MM.1S (cell line): ENCODE data around the gene FGF14.

ENCODE experiments used
- DNase-seq: peaks from one replicate; pipeline ENCODE4 v3.0.0-alpha.2; 2015
- H2AFZ ChIP-seq: fragments of 300-600 bp; sonication (generic); 2 replicates; pipeline ENCODE4 v1.6.0; 2016; ENCODE audit warnings: antibody characterized with exemption, low read length
- H3F3A ChIP-seq: fragments of 300-600 bp; sonication (generic); 2 replicates; pipeline ENCODE4 v1.6.1; 2016; ENCODE audit warnings: mild to moderate bottlenecking, antibody characterized with exemption, low read length, moderate library complexity, mixed read lengths; ENCODE audit not compliant: insufficient read depth
- H3K27ac ChIP-seq: fragments of 300-600 bp; sonication (generic); 2 replicates; pipeline ENCODE4 v1.5.1; 2016; ENCODE audit warnings: mild to moderate bottlenecking, low read length
- H3K27me3 ChIP-seq: fragments of 300-600 bp; sonication (generic); replicated peaks from 2 replicates; pipeline ENCODE4 v1.6.0; 2016; ENCODE audit warnings: low read length; ENCODE audit not compliant: insufficient read depth
- H3K36me3 ChIP-seq: fragments of 300-600 bp; sonication (generic); replicated peaks from 2 replicates; pipeline ENCODE4 v1.6.1; 2016; ENCODE audit warnings: mild to moderate bottlenecking, low read length, mixed read lengths; ENCODE audit not compliant: insufficient read depth
- H3K4me1 ChIP-seq: fragments of 300-600 bp; sonication (generic); 2 replicates; pipeline ENCODE4 v1.6.1; 2016; ENCODE audit warnings: low read length, mixed read lengths
- H3K4me2 ChIP-seq: fragments of 300-600 bp; sonication (generic); 2 replicates; pipeline ENCODE4 v1.6.0; 2016; ENCODE audit warnings: low read depth, low read length
- H3K4me3 ChIP-seq: fragments of 300-600 bp; sonication (generic); 2 replicates; pipeline ENCODE4 v1.5.1; 2016; ENCODE audit warnings: low read length, mixed read lengths
- H3K79me2 ChIP-seq: fragments of 300-600 bp; sonication (generic); 2 replicates; pipeline ENCODE4 v1.6.1; 2016; ENCODE audit warnings: mixed run types, low read length, mixed read lengths
- H3K9ac ChIP-seq: fragments of 300-600 bp; sonication (generic); 2 replicates; pipeline ENCODE4 v1.6.1; 2016; ENCODE audit warnings: low read length, mixed read lengths
- H3K9me2 ChIP-seq: fragments of 300-600 bp; sonication (generic); replicated peaks from 2 replicates; pipeline ENCODE4 v1.6.1; 2016; ENCODE audit warnings: mild to moderate bottlenecking, low read length, mixed read lengths; ENCODE audit not compliant: insufficient read depth
- H3K9me3 ChIP-seq: fragments of 300-600 bp; sonication (generic); replicated peaks from 2 replicates; pipeline ENCODE4 v1.6.1; 2016; ENCODE audit warnings: mild to moderate bottlenecking, low read length, mixed read lengths; ENCODE audit not compliant: insufficient read depth
- H4K20me1 ChIP-seq: fragments of 300-600 bp; sonication (generic); 2 replicates; pipeline ENCODE4 v1.6.1; 2016; ENCODE audit warnings: mild to moderate bottlenecking, low read length, moderate library complexity, mixed read lengths; ENCODE audit not compliant: insufficient read depth
- EZH2 ChIP-seq: fragments of 300-600 bp; sonication (generic); optimal IDR thresholded peaks from 2 replicates; pipeline ENCODE3; 2017; ENCODE audit warnings: low read depth, mild to moderate bottlenecking, antibody characterized with exemption, low read length, mixed read lengths
- EZH2phosphoT487 ChIP-seq: fragments of 300-600 bp; sonication (generic); IDR thresholded peaks from 2 replicates; pipeline ENCODE4 v1.6.1; 2018; ENCODE audit warnings: antibody characterized with exemption, low read length
- TF ChIP-seq, protein P1 (sequence below): fragments of 300-600 bp; sonication (generic); IDR thresholded peaks from 2 replicates; pipeline ENCODE4 v1.5.1; 2016; ENCODE audit warnings: antibody characterized with exemption, low read length, mixed read lengths

The FGF14 gene

DNA sequence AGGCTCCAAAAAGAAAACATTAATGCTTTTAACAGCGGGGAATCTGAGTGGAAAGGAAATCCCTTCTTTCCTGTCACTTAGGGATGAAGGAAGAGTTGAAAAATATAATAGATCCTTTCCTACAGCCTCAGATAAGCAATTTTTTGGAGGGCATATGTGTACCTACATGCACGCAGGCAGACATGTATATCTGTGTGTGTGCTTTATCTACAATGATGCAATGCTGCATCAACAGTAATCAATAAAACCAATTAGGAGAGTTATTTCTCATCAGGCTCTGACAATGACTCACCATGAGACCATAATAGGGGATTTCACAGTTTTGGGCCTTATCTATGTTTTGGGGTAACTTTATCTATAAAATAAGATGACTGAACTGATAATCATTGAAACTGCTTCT lies 505.3 kb downstream of the FGF14 start:
- H3K27ac ChIP-seq: no peak overlapping the region
- no peak overlapping the region for H3K9ac ChIP-seq
- no peak overlapping the region for H2AFZ ChIP-seq
- no peaks in the 10 kb centered on the region for H3K9me3 ChIP-seq
- no peak overlapping the region for H3K4me2 ChIP-seq
- H3K36me3 ChIP-seq: no peaks in the 10 kb centered on the region
- H3K4me3 ChIP-seq: no peak overlapping the region
- no peaks in the 10 kb centered on the region for H3F3A ChIP-seq
- H3K4me1 ChIP-seq: no peaks in the 10 kb centered on the region
- TF ChIP-seq EZH2 (no peak), EZH2phosphoT487 (no peak)
- TF ChIP-seq, protein P1, sequence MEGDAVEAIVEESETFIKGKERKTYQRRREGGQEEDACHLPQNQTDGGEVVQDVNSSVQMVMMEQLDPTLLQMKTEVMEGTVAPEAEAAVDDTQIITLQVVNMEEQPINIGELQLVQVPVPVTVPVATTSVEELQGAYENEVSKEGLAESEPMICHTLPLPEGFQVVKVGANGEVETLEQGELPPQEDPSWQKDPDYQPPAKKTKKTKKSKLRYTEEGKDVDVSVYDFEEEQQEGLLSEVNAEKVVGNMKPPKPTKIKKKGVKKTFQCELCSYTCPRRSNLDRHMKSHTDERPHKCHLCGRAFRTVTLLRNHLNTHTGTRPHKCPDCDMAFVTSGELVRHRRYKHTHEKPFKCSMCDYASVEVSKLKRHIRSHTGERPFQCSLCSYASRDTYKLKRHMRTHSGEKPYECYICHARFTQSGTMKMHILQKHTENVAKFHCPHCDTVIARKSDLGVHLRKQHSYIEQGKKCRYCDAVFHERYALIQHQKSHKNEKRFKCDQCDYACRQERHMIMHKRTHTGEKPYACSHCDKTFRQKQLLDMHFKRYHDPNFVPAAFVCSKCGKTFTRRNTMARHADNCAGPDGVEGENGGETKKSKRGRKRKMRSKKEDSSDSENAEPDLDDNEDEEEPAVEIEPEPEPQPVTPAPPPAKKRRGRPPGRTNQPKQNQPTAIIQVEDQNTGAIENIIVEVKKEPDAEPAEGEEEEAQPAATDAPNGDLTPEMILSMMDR: no peak
- no peaks in the 10 kb centered on the region for H3K79me2 ChIP-seq
- no peaks in the 10 kb centered on the region for H3K27me3 ChIP-seq
- DNase-seq: no peak
- no peaks in the 10 kb centered on the region for H3K9me2 ChIP-seq
- H4K20me1 ChIP-seq: no peaks in the 10 kb centered on the region

DNA sequence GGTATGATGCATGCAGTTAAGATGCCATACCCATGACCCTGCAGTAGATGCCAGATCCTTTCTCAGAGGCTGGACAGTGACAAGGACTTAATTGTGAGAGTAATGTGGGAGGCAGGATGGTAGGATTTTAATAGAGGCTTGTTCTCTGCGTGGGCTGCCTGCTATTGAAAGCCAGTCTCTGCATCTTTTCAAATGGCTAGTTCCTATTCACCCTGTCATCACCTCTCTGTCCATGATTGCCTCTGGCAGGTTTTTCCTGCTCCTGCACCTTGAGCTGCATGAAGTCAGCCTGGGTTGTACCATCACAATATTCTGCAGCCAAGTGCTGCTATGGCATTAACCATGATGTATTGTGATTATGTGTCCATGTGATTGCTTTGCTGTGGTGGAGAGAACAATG lies 508.8 kb downstream of the FGF14 start:
- no peaks in the 10 kb centered on the region for H3K36me3 ChIP-seq
- H4K20me1 ChIP-seq: no peaks in the 10 kb centered on the region
- no peak overlapping the region for H3K27ac ChIP-seq
- no peaks in the 10 kb centered on the region for H3K79me2 ChIP-seq
- no peaks in the 10 kb centered on the region for H3F3A ChIP-seq
- no peak for DNase-seq
- H3K9me2 ChIP-seq: no peaks in the 10 kb centered on the region
- H3K4me1 ChIP-seq: no peaks in the 10 kb centered on the region
- H3K27me3 ChIP-seq: no peaks in the 10 kb centered on the region
- no peak overlapping the region for H3K4me3 ChIP-seq
- no peak overlapping the region for H3K9ac ChIP-seq
- H2AFZ ChIP-seq: no peak overlapping the region
- no peaks in the 10 kb centered on the region for H3K9me3 ChIP-seq
- TF ChIP-seq EZH2phosphoT487: no peak
- TF ChIP-seq, protein P1: no peak
- TF ChIP-seq EZH2: no peak
- no peak overlapping the region for H3K4me2 ChIP-seq

DNA sequence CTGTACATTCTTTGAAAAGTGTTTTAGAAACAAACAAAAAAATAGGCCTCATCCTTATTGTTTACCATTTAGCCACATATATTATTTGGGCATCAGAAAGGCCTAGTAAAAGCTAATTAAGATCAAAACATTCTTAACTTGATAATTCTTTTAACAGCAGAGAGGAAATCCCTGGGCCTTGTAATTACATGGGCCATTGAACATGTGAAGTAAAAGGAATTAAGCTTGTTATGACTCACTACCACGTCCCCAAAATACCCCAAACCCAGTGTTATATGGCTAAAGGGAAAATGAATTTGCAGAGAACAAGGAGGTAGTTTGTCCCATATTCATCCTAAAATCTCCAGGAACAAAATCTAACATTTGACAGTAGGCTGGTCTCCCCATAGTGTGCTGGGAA lies 509.6 kb downstream of the FGF14 start:
- Histone ChIP-seq H3K9me3 (no peaks in the 10 kb centered on the region), H4K20me1 (no peaks in the 10 kb centered on the region), H3K4me1 (no peaks in the 10 kb centered on the region), H3F3A (no peaks in the 10 kb centered on the region), H3K4me2 (no peak overlapping the region), H3K79me2 (no peaks in the 10 kb centered on the region), H3K9ac (no peak overlapping the region), H3K9me2 (no peaks in the 10 kb centered on the region), H2AFZ (no peak overlapping the region), H3K27me3 (no peaks in the 10 kb centered on the region), H3K4me3 (no peak overlapping the region), H3K27ac (no peak overlapping the region), H3K36me3 (no peaks in the 10 kb centered on the region)
- no peak for DNase-seq
- TF ChIP-seq EZH2phosphoT487: no peak
- TF ChIP-seq EZH2: no peak
- TF ChIP-seq, protein P1: no peak
